Pancreas (tissue), 10 donors: ENCODE results near the gene CHD1L. TPM values are rescaled to one million over a fixed set of nuclear protein-coding genes. Genes with fewer than 3 reads are reported as not detected.

Experiments used
- ATAC-seq, 4 donors: fragments of 200-7000 bp; cut with Tn5 transposase; one replicate each; pipeline versions ENCODE4 v1.8.0 to v1.9.1; 2020; ENCODE audit warnings: mild to moderate bottlenecking in 4 of 4, moderate library complexity in 4 of 4
- DNase-seq, 6 donors: peaks; one replicate each; pipeline ENCODE4 v3.0.0-alpha.2; 2020
- FAIRE-seq: peaks from 2 replicates; lab custom pipeline; 2012; peaks lifted over from hg19 to GRCh38; lab: Jason Lieb, UNC
- H3K27ac ChIP-seq, 4 donors: fragments of 200-600 bp; sonication (generic); 1 replicate in 3 of 4; 2 replicates in 1 of 4; pipeline versions ENCODE4 v1.5.0 to v1.8.0; 2020
- H3K27me3 ChIP-seq, 4 donors: fragments of 200-600 bp; one replicate each; pipeline ENCODE4 v1.8.0; 2021
- H3K36me3 ChIP-seq, 3 donors: fragments of 200-600 bp; sonication (generic) in 1 of 3; one replicate each; pipeline versions ENCODE4 v1.5.0 to v1.8.0; 2020 to 2021
- H3K4me1 ChIP-seq, 3 donors: fragments of 200-600 bp; one replicate each; pipeline ENCODE4 v1.8.0; 2021
- H3K4me3 ChIP-seq, 4 donors: fragments of 200-600 bp; sonication (generic) in 2 of 4; one replicate each; pipeline versions ENCODE4 v1.5.0 to v1.8.0; 2020 to 2021
- H3K9me3 ChIP-seq, 4 donors: fragments of 200-600 bp; one replicate each; pipeline ENCODE4 v1.8.0; 2021
- CTCF ChIP-seq, 4 donors: fragments of 200-600 bp; sonication (generic) in 3 of 4; IDR thresholded peaks; one replicate each; pipeline versions ENCODE4 v1.5.0 to v1.8.0; 2021; ENCODE audit warnings: antibody characterized with exemption in 4 of 4
- WGBS, 2 donors: extraction: QIAGEN DNeasy Blood & Tissue Kit; methylation state at CpG; one replicate each; pipeline ENCODE4 v1.1.7; 2013; 5-methylcytosine and 5-hydroxymethylcytosine counted together
- intact Hi-C, 3 donors: fragments of 100-400 bp; cut with DNase I; formaldehyde crosslinking; loops; one replicate each; pipeline versions ENCODE4 v1.11.1 to v1.14.2; 2022
- polyA plus RNA-seq, 2 donors: library from polyadenylated mRNA; stranded (reverse); fragments of 200-250 nt; gene quantifications; one replicate each; pipeline ENCODE4 v1.2.3, GENCODE V29; 2013
- total RNA-seq, 6 donors: library from RNA; stranded (reverse); fragmentation: NEBNext Ultra II Directional in 4 of 6; extraction: Animal tissue kit (Norgen Biotek cat#: 25700) in 4 of 6; gene quantifications; one replicate each; pipeline versions ENCODE4 v1.2.1 to v1.2.4, GENCODE V29; 2021 to 2023
- donor health status: healthy with polysubstance abuse.
- donor health status: DM: no; HTN: no; CAD: no; lungs with moderate emphysema.
- donor health status: DM: no; HTN: no; CAD: no.
- donor health status: control.
- donor health status: control.
- donor health status: Bipolar disorder and iron deficiency.
- donor health status: DM: yes; HTN: yes; CAD: no.
- donor health status: DM: no; HTN: no; CAD: no.
- donor health status: DM: no; HTN: no; CAD: no.
- donor health status: DM: yes; HTN: yes; CAD: no.

Gene CHD1L
- total and polyA plus RNA-seq, 8 donors = 6.6 to 17.0 (median 11.8) TPM

GRCh38 chr1:147204080-147204479 lies 38.4 kb upstream of the CHD1L start:
- Histone ChIP-seq H3K4me1 (peaks cover 5 to 10% (median 5%) of the 10 kb centered on the region in 3 donors), H3K9me3 (no peaks in the 10 kb centered on the region), H3K27me3 (no peaks in the 10 kb centered on the region), H3K27ac (no peak overlapping the region), H3K4me3 (no peak overlapping the region), H3K36me3 (peaks cover 0 to 4% (median 0%) of the 10 kb centered on the region in 3 donors)
- no peak for DNase-seq
- intact Hi-C loops = no loop called here
- no peak for FAIRE-seq
- no peak for TF ChIP-seq CTCF (IDR thresholded peaks at IDR 0.05)
- no peak for ATAC-seq
- WGBS, 2 donors = 92 to 97% methylated on average over 3 of the region's 3 CpGs

GRCh38 chr1:147207192-147207591 lies 35.3 kb upstream of the CHD1L start:
- no peak for TF ChIP-seq CTCF (IDR thresholded peaks at IDR 0.05)
- ATAC-seq = no peak
- Histone ChIP-seq H3K27me3 (no peaks in the 10 kb centered on the region), H3K4me3 (no peak overlapping the region), H3K4me1 (peaks cover 21 to 32% (median 25%) of the 10 kb centered on the region in 3 donors), H3K27ac (no peak overlapping the region), H3K36me3 (peaks cover 0 to 4% (median 0%) of the 10 kb centered on the region in 3 donors), H3K9me3 (no peaks in the 10 kb centered on the region)
- FAIRE-seq = no peak
- DNase-seq = no peak
- 89 to 91% methylated on average over 1 of the region's 1 CpG for WGBS, 2 donors
- intact Hi-C loops = no loop called here

- Histone ChIP-seq H3K4me1 (peaks cover 25 to 37% (median 25%) of the 10 kb centered on the region in 3 donors), H3K9me3 (no peaks in the 10 kb centered on the region), H3K4me3 (no peak overlapping the region), H3K27me3 (no peaks in the 10 kb centered on the region), H3K36me3 (peaks cover 0 to 4% (median 0%) of the 10 kb centered on the region in 3 donors), H3K27ac (peak overlapping the region in 1 of 4 donors; percentile 4)
- no peak for TF ChIP-seq CTCF (IDR thresholded peaks at IDR 0.05)
- no peak for FAIRE-seq
- WGBS, 2 donors = 47 to 51% methylated on average over 7 of the region's 7 CpGs
- no peak for DNase-seq
- ATAC-seq = peak; percentile 43 to 79 (median 66)
- intact Hi-C loops = no loop called here
Observed at GRCh38 chr1:147208619-147209018, 33.9 kb upstream of the CHD1L start.

- Histone ChIP-seq H3K27ac (peak overlapping the region in 2 of 4 donors; percentile 20), H3K4me1 (peaks cover 25 to 46% (median 36%) of the 10 kb centered on the region in 3 donors), H3K4me3 (no peak overlapping the region), H3K27me3 (no peaks in the 10 kb centered on the region), H3K36me3 (no peaks in the 10 kb centered on the region), H3K9me3 (no peaks in the 10 kb centered on the region)
- intact Hi-C loops = no loop called here
- DNase-seq (no peak), FAIRE-seq (no peak), ATAC-seq (peak in 3 of 4 donors; percentile 28 to 60 (median 51))
- TF ChIP-seq CTCF (IDR thresholded peaks at IDR 0.05) = no peak
- WGBS, 2 donors = 32 to 41% methylated on average over 3 of the region's 3 CpGs
Observed at GRCh38 chr1:147209825-147210821, 32.4 kb upstream of the CHD1L start.
